G401.6 (cell line): ENCODE results near the gene TALDO1.
"Not testable (repeated sequence)": the region's sequence is repeated elsewhere in the genome, so short reads cannot be mapped to it uniquely, and the experiment has no call there.

ENCODE experiments used
- FAIRE-seq: peaks from 2 replicates; lab custom pipeline; 2012; peaks lifted over from hg19 to GRCh38; lab: Jason Lieb, UNC

The TALDO1 gene

GRCh38 chr11:719214-720016 is 27.8 kb upstream of the TALDO1 start:
- FAIRE-seq = no peak

DNA sequence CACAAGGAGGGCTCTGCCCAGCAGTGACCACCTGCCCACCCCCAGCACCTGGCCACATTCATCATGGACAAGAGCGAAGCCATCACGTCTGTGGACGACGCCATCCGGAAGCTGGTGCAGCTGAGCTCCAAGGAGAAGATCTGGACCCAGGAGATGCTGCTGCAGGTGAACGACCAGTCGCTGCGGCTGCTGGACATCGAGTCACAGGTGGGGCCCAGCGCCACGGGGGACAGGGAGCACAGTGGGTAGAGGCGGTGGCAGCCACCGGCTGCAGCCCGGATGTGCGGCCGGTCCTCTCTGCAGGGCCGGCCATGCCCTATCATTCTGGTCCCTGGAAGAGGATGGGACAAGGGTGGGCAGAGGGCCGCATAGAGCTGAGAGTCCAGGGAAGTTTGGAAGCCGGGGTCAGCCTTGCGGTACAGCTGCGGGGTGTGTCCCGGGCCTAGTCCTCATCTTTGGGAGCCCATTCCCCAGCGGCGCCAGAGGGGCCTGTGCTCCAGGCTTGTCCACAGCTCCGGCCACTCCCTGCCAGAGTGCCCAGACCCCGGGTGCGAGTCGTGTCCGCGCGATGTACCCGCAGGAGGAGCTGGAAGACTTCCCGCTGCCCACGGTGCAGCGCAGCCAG is 27.1 kb upstream of the TALDO1 start:
- no peak for FAIRE-seq

- no peak for FAIRE-seq
Observed at GRCh38 chr11:720642-721246, 26.5 kb upstream of the TALDO1 start.

DNA sequence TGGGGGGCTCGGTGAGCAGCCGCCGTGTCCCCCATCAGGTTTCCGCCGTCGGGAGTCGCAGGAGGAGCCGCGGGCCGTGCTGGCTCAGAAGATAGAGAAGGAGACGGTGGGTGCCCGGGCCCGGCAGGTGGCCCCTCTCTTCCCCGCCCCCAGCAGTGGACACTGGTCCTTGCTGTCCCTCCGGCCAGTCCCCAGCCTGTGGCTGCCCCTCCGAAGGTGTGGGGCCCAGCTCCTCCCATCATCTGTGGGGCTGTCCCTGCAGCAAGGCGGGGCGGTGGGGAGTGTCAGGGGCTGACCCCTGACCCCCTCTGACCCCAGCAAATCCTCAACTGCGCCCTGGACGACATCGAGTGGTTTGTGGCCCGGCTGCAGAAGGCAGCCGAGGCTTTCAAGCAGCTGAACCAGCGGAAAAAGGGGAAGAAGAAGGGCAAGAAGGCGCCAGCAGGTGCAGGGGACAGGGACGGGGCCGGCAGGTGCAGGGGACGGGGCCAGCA is 26.0 kb upstream of the TALDO1 start:
- no peak for FAIRE-seq

DNA sequence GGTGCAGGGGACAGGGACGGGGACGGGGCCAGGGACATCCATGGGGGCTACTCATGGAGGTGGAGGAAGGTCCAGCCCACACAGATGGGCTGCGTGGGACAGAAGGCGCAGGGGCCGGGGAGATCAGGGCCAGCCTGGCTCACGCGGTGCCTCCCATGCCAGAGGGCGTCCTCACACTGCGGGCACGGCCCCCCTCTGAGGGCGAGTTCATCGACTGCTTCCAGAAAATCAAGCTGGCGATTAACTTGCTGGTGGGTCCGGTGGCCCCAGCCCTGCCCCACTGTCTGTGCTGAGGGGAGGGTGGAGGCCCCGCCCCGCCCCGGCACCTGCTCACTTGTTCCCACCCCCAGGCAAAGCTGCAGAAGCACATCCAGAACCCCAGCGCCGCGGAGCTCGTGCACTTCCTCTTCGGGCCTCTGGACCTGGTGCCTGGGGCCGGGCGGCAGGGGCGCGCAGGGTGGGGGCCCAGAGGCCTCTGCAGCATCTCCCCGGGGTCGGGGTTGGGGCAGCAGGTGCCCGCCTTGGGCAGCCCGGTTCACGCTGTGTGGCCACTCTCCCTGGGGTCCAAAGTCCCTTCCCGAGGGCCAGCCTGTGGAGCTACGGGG is 25.4 kb upstream of the TALDO1 start:
- FAIRE-seq = no peak

DNA sequence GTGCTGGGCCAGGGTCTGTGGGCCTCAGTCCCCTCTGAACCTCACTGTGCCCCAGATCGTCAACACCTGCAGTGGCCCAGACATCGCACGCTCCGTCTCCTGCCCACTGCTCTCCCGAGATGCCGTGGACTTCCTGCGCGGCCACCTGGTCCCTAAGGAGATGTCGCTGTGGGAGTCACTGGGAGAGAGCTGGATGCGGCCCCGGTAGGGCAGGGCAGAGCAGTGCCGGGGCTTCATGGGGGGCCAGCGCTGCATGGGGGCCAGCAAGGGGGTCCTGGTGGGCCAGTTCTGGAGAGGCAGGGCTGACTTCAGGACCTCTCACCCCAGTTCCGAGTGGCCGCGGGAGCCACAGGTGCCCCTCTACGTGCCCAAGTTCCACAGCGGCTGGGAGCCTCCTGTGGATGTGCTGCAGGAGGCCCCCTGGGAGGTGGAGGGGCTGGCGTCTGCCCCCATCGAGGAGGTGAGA is 24.9 kb upstream of the TALDO1 start:
- no peak for FAIRE-seq

DNA sequence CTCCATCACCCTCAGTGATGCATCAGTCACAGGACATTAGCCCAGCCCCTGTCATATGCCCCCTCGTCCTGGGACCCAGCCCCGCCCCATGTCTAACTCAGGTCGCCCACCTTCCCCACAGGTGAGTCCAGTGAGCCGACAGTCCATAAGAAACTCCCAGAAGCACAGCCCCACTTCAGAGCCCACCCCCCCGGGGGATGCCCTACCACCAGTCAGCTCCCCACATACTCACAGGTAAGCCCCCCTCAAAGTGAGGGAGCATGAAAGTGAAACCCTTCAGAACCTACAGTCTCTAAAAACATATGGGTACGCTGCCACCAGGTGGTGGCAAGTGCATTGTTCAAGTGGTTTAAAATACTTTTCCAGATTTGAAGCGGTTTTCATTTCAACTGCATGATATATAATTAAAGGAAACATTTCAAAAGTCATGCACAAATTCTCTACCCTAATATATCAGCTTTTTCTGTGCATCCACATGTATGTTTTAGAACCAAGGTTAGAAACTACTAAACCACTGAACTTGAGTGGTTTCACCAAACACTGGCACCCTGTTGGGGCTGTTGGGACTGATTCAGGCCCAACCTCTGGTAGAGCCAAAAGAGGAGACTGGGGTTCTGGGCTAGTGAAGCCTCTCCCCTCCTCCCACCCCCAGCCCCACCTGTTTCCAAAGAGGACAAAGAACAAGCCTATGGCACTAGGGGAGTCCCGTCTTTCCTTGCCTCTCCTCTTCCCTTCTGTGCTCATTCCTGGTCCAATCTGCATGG is 24.0 kb upstream of the TALDO1 start:
- peak; percentile 93 for FAIRE-seq

DNA sequence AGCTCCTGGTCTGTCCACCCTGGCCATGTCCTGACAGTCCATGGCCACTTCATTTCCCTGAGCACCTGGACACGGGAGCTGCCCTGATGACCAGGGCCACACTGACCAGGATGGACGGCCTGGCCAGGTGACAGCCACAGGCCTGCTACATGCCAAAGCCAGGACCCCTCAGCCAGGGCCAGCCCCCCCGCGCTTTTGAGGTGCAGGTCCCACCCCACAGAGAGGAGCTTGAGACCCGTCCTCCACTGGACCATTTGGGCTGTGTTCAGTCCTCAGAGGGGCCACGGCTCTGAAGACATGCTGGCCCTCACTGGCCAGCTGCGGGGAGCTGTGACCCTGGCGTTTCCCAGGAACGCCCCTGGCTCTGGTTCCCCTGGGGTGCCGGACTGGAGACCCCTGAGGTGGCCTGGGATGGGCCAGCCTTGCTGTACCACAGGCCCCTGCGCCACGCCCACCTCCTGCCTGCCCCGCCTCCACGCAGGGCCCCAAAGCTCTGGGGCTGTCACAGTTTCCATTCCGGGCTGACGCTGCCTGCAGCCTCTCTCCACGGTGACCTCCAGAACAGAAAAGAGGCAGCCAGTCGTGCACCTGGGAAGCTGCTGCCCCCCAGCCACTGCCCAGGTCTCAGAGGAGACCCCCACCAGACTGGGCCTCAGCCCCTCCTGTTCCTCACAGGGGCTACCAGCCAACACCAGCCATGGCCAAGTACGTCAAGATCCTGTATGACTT is 23.1 kb upstream of the TALDO1 start:
- no peak for FAIRE-seq

DNA sequence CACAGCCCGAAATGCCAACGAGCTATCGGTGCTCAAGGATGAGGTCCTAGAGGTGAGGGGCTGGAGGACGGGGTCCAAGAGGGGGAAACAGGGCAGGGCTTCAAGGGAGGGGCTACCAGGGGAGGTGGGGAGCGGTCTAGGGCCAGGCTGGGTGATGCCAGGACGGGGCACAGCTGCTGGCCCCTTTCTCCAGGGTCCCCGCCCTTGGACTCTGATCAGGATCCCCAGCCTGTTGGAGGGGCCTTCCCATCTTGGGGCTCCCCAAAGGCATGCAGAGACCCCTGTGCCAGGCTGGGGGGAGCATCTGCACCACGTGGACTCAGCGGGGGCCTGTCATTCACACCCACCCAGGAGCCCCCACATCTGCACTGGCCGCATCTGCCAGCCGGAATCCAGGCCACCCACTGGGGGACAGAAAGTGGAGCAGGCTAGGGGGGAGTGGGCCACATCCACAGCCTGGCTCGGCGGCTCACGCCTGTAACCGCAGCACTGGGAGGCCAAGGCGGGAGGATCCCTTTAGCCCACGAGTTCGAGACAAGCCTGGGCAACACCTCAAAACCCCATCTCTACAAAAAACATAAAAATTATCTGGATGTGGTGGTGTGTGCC is 22.4 kb upstream of the TALDO1 start:
- FAIRE-seq = no peak

DNA sequence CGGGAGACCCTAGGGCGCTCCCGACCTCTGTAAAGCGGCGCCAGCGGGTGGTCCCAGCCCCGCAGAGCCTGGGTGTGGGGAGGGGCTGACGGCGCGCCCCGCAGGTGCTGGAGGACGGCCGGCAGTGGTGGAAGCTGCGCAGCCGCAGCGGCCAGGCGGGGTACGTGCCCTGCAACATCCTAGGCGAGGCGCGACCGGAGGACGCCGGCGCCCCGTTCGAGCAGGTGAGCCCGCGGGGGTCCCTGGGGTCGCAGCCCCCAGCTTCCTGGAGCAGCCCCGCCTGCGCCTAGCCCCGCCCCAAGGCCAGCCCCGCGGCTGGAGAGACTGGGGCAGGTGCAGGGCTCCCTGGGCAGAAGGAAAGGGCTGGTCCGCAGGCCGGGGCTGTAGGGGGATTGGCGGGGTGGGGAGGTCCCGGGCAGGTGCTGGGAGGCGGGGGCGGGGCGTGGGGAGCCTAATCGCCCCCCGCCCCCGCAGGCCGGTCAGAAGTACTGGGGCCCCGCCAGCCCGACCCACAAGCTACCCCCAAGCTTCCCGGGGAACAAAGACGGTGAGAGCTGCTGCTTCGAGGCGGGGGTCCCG is 21.6 kb upstream of the TALDO1 start:
- FAIRE-seq = no peak

GRCh38 chr11:726278-727220 is 20.7 kb upstream of the TALDO1 start:
- FAIRE-seq = no peak

DNA sequence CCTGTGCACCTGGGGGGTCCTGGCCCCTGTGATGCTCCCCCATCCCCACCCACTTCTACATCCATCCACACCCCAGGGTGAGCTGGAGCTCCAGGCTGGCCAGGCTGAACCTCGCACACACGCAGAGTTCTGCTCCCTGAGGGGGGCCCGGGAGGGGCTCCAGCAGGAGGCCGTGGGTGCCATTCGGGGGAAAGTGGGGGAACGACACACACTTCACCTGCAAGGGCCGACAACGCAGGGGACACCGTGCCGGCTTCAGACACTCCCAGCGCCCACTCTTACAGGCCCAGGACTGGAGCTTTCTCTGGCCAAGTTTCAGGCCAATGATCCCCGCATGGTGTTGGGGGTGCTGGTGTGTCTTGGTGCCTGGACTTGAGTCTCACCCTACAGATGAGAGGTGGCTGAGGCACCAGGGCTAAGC is 20.0 kb upstream of the TALDO1 start:
- no peak for FAIRE-seq

- peak; percentile 49 for FAIRE-seq
Observed at GRCh38 chr11:727859-728748, 19.2 kb upstream of the TALDO1 start.

- no peak for FAIRE-seq
Observed at GRCh38 chr11:728901-729491, 18.3 kb upstream of the TALDO1 start.

DNA sequence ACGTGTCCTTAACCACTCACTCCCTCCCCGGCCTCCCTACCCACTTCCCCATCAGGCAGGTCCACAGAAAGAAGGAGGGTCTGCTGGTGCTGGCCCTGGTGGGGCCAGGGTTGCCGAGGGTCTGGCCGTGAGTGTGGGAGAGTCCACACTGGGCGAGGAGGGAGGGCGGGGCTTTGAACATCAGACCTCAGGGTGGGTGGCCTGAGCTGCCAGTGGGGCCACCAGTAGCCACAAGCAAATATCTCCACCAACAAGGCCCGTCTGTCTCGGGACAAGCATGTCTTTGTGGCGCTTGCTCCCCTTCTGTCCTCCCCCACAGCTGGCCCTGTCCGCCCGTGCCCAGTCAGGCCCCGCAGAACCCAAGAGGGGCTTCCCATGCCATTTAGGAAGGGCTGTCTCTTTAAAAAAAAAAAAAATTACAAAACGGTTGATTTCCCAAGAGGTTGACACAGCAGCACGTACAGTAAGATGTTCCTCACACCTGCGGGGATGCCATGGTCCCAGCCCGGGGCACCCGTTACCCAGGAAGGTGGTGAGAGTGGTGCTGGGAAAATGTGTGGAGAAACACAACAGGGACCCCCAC is 17.7 kb upstream of the TALDO1 start:
- no peak for FAIRE-seq

DNA sequence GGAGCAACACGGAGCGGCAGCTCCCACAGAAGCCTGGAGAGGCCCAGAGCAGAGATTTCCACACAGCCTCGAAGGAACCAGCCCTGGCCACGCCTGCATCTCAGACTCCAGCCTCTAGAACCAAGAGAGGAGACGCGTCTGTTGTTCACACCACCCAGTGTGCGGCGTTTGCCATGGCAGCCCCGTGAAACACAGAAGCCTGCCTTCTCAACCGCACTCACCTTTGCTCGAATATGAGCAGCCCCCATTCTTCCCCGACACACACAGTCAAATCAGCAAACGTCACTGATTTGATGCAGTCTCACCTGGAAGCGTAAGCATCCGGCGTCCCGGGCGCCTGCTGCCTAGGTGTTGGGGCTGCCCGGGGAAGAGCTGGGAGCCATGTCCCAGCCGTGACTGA is 14.2 kb upstream of the TALDO1 start:
- no peak for FAIRE-seq

DNA sequence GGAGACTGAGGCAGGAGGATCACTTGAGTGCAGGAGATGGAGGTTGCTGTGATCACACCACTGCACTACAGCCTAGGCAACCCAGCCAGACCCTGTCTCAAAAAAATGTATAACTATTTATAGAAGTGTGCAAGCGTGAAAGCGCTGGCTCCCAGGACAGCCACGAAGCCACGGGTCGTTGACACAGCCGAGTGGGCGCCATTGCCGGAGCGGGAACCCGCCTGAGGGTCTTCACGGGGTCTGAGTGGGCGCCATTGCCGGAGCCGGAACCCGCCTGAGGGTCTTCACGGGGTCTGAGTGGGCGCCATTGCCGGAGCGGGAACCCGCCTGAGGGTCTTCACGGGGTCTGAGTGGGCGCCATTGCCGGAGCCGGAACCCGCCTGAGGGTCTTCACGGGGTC is 12.7 kb upstream of the TALDO1 start:
- not testable (repeated sequence) for FAIRE-seq

- no peak for FAIRE-seq
Observed at GRCh38 chr11:737366-737765, 9.9 kb upstream of the TALDO1 start.
